IPS-15b (cell line): Measurements from ENCODE around the gene MCF2L2.
"Not testable (repeated sequence)": the region's sequence is repeated elsewhere in the genome, so short reads cannot be mapped to it uniquely, and the experiment has no call there.

Experiments used
- H3K27me3 ChIP-seq: one replicate; pipeline ENCODE4 v1.6.1; 2013; ENCODE audit warnings: low read length; ENCODE audit not compliant: control insufficient read depth, insufficient read depth
- H3K36me3 ChIP-seq: one replicate; pipeline ENCODE4 v1.6.1; 2013; ENCODE audit warnings: low read length; ENCODE audit not compliant: control insufficient read depth, insufficient read depth
- H3K4me1 ChIP-seq: one replicate; pipeline ENCODE4 v1.6.1; 2013; ENCODE audit warnings: mild to moderate bottlenecking, low read length; ENCODE audit not compliant: control insufficient read depth, insufficient read depth
- H3K4me3 ChIP-seq: one replicate; pipeline ENCODE4 v1.5.1; 2013; ENCODE audit warnings: low read depth, low read length
- H3K9ac ChIP-seq: one replicate; pipeline ENCODE4 v1.6.1; 2013; ENCODE audit warnings: low read depth, mild to moderate bottlenecking, low read length
- H3K9me3 ChIP-seq: one replicate; pipeline ENCODE4 v1.6.1; 2013; ENCODE audit warnings: mild to moderate bottlenecking, low read length; ENCODE audit not compliant: control insufficient read depth, insufficient read depth

The MCF2L2 gene

DNA sequence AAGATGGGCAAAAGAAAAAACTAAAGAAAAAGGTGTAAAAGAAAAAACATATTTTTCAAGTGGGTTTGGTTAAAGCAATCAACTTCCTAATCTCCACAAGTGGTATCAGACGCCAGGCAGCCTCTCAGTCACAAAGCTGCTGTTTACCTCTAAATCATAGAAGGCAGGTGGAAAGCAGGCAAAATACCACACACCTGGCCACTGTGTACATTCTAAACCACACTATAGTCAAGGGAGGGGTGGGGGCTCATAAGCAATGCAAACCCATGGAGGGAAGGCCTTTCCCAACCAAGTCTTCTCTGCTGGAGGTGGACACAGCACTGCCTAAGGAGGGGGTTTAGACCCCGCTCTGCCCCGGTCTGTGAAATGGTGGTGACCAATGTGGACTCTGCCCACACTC lies 50.4 kb downstream of the MCF2L2 start:
- Histone ChIP-seq H3K4me1 (no peaks in the 10 kb centered on the region), H3K9ac (no peak overlapping the region), H3K36me3 (peaks cover 3% of the 10 kb centered on the region), H3K27me3 (no peaks in the 10 kb centered on the region), H3K9me3 (no peaks in the 10 kb centered on the region), H3K4me3 (no peak overlapping the region)

DNA sequence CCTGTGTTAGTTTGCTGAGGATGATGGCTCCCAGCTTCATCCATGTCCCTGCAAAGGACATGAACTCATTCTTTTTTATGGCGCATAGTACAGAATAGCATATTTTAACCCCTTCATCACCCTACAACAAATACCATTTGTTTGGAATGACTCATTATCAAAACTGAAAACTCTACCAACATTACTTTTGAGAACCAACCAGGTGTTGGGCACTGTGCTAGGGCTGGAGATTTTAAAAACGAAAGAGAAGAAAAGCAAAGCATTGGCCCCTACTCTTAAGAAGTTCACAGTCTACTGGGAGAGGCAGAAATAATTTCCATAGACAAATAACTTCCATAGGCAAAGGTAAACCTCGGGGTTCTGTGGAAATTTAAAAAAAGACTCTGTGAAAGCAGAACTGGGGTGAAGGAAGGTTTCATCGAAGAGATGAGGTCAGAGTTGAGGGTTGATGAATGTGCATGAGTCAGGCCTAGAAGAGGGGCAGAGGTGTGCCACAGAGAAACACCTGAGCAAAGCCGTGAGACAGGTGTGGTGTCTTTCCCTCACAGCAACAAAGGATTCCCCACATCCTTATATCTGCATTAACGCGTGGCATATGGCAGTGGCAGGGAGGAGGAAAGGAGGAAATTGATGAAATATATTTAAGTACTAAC lies 51.0 kb downstream of the MCF2L2 start:
- no peak overlapping the region for H3K9ac ChIP-seq
- H3K4me1 ChIP-seq = no peaks in the 10 kb centered on the region
- H3K36me3 ChIP-seq = peaks cover 3% of the 10 kb centered on the region
- H3K27me3 ChIP-seq = no peaks in the 10 kb centered on the region
- H3K4me3 ChIP-seq = no peak overlapping the region
- H3K9me3 ChIP-seq = no peaks in the 10 kb centered on the region

DNA sequence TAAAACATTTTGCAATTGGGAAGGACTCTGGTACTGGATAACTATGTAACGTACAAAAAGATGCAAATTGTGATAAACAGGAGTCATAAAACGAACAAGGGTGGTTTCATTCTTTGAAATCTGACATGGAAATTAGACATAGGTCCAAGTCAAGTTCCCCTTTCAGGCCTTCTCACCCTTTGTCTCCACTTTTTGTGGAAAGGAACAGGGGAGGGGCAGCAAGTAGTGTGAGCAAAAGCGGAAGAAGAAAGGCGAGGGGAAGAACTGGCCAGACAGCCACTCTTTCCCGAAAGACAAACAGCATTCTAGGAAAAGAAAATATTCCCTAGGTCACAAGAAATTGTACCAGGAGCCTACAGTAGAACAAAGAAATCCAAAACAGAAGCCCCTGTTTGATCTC lies 52.6 kb downstream of the MCF2L2 start:
- H3K4me3 ChIP-seq = no peak overlapping the region
- no peaks in the 10 kb centered on the region for H3K27me3 ChIP-seq
- H3K36me3 ChIP-seq = peaks cover 3% of the 10 kb centered on the region
- H3K4me1 ChIP-seq = no peaks in the 10 kb centered on the region
- no peaks in the 10 kb centered on the region for H3K9me3 ChIP-seq
- no peak overlapping the region for H3K9ac ChIP-seq

DNA sequence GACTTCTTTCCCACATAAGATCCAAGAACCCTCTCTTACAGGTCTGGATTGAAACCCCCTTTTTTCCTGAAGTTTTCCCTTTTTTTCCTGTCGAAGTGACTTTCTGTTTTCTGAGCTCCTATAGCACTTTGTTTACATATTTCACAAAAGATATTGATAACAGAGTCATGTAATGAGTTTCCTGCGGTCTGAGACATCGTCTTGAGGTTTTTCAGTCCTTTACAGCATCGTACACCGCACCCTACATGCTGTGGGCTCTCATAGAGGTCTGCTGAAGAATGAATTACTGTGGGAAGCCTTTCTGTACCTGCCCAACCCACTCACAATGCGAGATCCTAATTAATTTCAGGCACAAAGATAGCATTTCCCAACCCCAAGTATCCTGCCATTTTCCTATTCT lies 53.1 kb downstream of the MCF2L2 start:
- Histone ChIP-seq H3K27me3 (no peaks in the 10 kb centered on the region), H3K9me3 (no peaks in the 10 kb centered on the region), H3K36me3 (peaks cover 3% of the 10 kb centered on the region), H3K4me1 (no peaks in the 10 kb centered on the region), H3K4me3 (no peak overlapping the region), H3K9ac (no peak overlapping the region)

DNA sequence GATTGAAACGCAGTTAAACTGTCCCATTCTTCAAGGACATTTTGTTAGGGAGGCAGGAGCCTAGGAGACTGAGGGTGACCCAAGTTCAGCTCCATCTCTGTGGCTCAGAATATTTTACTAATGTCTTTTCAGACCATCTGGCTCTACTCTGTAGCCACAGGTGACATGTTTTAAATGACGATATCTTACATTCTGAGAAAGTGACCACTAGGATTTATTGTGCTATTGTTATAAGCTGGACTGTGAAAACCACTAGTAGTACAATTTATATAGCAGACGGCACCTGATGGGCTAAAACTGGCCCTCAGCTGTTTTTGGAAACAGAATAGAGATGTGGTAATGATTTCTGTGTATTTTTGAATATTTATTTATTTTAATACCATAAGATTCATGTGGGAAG lies 55.5 kb downstream of the MCF2L2 start:
- no peaks in the 10 kb centered on the region for H3K4me1 ChIP-seq
- no peaks in the 10 kb centered on the region for H3K36me3 ChIP-seq
- H3K9ac ChIP-seq = no peak overlapping the region
- no peak overlapping the region for H3K4me3 ChIP-seq
- H3K27me3 ChIP-seq = no peaks in the 10 kb centered on the region
- no peaks in the 10 kb centered on the region for H3K9me3 ChIP-seq

DNA sequence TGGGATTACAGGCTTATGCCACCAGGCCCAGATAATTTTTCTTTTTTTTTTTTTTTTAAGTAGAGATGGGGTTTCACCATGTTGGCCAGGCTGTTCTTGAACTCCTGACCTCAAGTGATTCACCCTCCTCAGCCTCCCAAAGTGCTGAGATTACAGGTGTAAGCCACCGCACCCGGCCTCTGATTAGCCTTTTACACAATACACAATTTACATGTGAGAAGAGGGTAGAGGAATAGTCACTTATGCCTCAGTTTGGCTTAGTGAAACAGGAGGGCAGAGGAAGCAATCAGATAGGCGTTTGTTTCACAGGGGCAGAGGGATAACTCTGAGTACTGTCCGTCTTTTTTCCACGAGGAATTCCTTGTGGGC lies 56.8 kb downstream of the MCF2L2 start:
- H3K4me3 ChIP-seq, H3K36me3 ChIP-seq, H3K9me3 ChIP-seq, H3K4me1 ChIP-seq, H3K27me3 ChIP-seq, H3K9ac ChIP-seq: not testable (repeated sequence)

DNA sequence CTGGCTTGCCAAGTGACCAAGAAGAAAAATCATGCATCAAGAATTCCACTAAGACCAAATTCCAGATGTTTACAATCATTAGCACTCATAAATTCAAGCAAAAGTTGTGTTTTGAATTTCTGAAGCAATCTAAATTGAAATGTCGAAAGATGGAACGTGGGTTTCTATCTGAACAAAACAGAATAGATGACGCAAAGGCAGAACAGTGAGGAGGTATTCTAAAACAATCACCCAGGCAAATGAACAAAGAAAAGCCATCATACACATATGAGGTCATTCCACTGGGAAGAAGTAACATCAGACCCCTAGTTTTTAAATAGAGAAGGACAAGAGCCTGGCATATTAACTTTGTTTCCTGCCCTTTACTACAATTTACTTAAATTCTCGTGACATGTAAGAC lies 58.0 kb downstream of the MCF2L2 start:
- no peaks in the 10 kb centered on the region for H3K4me1 ChIP-seq
- no peaks in the 10 kb centered on the region for H3K27me3 ChIP-seq
- H3K4me3 ChIP-seq = no peak overlapping the region
- no peaks in the 10 kb centered on the region for H3K36me3 ChIP-seq
- no peaks in the 10 kb centered on the region for H3K9me3 ChIP-seq
- no peak overlapping the region for H3K9ac ChIP-seq

DNA sequence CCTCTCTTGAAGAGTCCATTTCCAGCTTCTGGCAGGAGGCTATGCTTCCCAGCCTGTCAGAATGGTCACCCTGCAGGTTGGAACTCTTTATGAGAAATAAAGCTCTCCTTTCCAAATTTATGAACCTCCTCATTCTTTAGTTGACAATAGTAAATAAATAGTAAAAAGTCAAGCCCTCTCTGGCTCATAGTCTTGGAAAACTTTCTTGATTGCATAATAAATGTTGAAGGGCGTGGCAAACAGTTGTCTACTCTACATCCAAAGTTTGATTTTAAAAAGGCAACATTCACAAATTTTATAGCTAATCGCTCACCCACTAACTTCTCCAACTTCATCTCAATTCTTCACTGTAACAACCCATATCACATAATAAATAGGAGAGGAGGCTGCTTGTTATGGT lies 58.8 kb downstream of the MCF2L2 start:
- Histone ChIP-seq H3K9me3 (no peaks in the 10 kb centered on the region), H3K4me1 (no peaks in the 10 kb centered on the region), H3K27me3 (no peaks in the 10 kb centered on the region), H3K9ac (no peak overlapping the region), H3K4me3 (no peak overlapping the region), H3K36me3 (no peaks in the 10 kb centered on the region)

DNA sequence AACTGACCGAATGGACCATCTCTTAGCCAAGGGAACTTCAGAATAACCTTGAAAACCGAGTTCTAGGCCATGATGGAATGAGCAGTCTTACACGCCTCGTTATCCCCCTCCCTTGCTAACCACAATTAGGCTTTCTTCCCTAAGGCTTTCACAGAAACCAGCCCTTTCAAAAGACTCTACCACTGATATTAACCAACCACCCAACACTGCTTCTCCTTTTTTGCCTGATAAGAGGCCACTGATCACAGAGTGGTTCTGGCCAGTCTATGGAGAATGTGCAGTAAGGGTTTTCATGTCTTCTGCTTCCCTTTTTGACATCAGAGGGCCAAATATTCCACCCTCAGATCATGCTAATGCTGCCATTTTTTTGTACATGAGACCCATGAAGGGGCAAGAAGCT lies 59.3 kb downstream of the MCF2L2 start:
- H3K4me3 ChIP-seq = no peak overlapping the region

DNA sequence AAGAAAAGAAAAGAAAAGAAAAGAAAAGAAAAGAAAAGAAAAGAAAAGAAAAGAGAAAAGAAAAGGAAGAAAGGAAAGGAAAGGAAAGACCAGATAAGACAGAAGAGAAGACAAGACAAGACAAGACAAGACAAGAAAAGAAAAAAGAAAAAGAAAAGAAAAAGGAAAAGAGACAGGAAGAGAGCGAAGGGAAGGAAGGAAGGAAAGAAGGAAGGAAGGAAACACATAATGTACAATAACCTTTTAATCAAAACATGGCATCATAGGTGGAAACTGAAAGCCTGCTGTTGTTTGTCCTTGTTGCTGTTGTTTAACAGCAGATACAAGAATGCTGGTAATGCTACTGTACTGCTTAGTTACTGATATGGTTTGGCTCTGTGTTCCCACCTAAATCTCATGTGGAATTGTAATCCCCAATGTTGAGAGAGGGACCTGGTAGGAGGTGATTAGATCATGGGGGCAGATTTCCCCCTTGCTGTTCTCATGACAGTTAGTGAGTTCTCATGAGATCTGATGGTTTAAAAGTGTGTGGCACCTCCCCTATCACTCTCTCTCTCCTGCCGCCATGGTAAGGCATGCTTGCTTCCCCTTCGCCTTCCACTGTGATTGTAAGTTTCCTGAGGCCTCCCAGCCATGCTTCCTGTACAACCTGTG lies 67.3 kb downstream of the MCF2L2 start:
- Histone ChIP-seq H3K4me1 (no peaks in the 10 kb centered on the region), H3K4me3 (no peak overlapping the region), H3K9me3 (no peaks in the 10 kb centered on the region), H3K36me3 (no peaks in the 10 kb centered on the region), H3K9ac (no peak overlapping the region), H3K27me3 (no peaks in the 10 kb centered on the region)

More for the DNA sequence above, 59.3 kb downstream of the MCF2L2 start:
- Histone ChIP-seq H3K9ac (no peak overlapping the region), H3K4me1 (no peaks in the 10 kb centered on the region), H3K27me3 (no peaks in the 10 kb centered on the region), H3K36me3 (no peaks in the 10 kb centered on the region), H3K9me3 (no peaks in the 10 kb centered on the region)

DNA sequence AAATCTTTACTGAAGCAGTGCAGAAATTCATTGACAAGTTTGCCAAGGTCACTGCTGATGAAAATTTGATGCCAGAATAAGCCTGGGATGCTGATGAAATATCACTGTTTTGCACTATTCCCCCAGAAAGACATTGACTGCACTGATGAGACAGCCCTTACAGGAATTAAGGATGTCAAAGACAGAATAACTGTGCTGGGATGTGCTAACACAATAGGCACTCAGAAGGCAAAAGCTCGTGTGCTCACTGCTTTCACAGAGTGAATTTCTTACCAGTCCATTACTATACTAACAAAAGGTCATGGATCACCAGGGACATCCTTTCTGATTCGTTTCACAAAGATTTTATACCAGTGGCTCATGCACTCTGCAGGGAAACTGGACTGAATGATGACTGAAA lies 69.4 kb downstream of the MCF2L2 start:
- Histone ChIP-seq H3K9me3 (no peaks in the 10 kb centered on the region), H3K4me1 (no peaks in the 10 kb centered on the region), H3K27me3 (no peaks in the 10 kb centered on the region)

DNA sequence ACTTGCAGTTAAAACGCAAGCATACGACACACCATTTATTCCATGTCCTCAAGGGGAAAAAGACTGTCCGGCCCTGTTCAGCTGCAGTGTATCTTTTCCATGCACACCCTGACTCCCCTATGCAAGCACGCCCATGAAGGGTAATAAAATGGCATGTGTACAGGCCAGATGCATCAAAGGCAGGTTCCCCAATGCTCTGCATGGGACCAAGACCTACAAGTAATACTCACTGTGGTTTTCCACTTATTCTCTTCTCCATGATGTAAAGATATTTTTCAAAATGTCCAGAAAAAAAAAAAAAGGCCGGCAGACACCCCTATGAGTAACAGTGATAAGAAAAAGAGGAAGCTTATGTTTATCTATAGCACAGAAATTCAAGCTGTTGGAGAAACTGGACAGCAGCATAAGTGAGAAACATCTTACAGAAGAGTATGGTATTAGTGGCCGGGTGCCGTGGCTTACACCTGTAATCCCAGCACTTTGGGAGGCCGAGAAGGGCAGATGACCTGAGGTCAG lies 70.8 kb downstream of the MCF2L2 start:
- Histone ChIP-seq H3K27me3 (no peaks in the 10 kb centered on the region), H3K9me3 (no peaks in the 10 kb centered on the region), H3K4me1 (no peaks in the 10 kb centered on the region), H3K9ac (no peak overlapping the region), H3K36me3 (no peaks in the 10 kb centered on the region), H3K4me3 (no peak overlapping the region)

More for the DNA sequence above, 69.4 kb downstream of the MCF2L2 start:
- Histone ChIP-seq H3K4me3 (no peak overlapping the region), H3K9ac (no peak overlapping the region), H3K36me3 (no peaks in the 10 kb centered on the region)
